Measurements from ENCODE around the gene TGFB1. TPM values are rescaled to one million over a fixed set of nuclear protein-coding genes. Genes with fewer than 3 reads are reported as not detected.
"Not testable (repeated sequence)": the region's sequence is repeated elsewhere in the genome, so short reads cannot be mapped to it uniquely, and the experiment has no call there.

Gene TGFB1
- total RNA-seq, 1 experiment from 2014 or later, result 13.6 TPM

GRCh38 chr19:41302624-41303351, 50.9 kb downstream of the TGFB1 start:
- no peak for DNase-seq (ENCODE audit: low spot score)

DNA sequence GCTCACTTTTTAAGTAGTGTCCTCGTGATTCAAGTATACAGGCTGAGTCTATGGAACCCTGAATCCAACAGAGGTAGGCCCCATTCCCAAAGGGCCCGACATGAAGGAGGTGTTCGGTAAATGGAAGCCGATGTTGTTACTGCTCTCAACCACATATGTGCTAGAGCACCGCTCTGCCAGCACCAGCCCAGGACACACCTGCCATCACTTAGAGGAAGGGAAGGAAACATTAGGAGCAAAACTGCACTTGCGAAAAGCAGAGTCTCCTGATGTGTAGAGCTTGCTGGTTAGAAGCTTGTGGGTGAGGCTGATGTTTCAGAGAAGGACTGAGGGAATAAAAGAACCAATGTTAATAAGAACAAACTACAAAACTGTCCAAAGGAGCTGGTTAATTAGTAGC, 53.2 kb downstream of the TGFB1 start:
- DNase-seq (ENCODE audit: low spot score), result no peak

DNA sequence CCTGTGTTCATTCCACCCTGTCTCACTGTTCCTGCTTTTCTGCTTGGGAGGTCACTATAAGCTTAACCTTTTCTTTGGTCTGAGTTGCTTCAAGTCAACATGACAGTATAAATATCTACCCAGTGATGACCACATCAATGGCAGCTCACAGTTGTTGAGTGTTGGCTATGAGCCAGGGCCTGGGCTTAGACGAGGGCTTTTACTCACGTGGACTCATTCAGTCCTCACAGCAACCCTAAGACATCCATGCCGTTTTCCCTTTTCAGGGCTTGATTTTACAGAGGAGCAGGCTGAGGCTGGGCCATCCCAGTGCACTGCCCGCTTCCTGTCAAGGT, 54.0 kb downstream of the TGFB1 start:
- DNase-seq (ENCODE audit: low spot score), result no peak

GRCh38 chr19:41299046-41299754, 54.5 kb downstream of the TGFB1 start:
- DNase-seq (ENCODE audit: low spot score), result no peak

DNA sequence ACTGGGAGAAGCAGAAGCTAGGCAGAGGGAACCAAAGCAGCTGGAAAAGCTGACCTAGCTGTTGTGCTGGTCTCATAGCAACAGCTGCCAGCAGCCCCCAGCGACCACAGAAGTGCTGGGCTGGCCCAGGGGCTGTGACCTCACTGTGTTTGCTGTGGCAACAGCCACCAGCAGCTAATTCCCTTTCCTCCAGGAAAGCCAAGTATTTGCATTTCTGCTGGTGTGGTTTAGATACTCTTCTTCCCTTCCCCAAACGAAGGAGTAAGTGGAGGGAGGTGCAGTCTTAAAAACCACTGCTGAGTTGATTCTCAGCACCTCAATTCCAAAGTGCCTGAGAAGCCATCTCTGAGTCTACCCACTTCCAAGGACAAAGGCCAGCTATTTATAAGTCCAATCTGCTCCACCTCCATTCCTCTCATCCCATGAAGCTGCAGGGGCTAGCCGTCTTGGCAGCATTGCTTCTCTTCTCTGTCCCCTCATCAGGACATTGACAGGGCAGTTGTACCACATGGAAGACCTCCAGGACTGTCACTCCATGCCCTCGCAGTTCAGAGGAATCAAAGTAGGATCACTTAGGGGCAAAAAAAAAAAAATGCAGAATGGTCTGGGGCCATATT, 55.3 kb downstream of the TGFB1 start:
- DNase-seq (ENCODE audit: low spot score), result no peak

DNA sequence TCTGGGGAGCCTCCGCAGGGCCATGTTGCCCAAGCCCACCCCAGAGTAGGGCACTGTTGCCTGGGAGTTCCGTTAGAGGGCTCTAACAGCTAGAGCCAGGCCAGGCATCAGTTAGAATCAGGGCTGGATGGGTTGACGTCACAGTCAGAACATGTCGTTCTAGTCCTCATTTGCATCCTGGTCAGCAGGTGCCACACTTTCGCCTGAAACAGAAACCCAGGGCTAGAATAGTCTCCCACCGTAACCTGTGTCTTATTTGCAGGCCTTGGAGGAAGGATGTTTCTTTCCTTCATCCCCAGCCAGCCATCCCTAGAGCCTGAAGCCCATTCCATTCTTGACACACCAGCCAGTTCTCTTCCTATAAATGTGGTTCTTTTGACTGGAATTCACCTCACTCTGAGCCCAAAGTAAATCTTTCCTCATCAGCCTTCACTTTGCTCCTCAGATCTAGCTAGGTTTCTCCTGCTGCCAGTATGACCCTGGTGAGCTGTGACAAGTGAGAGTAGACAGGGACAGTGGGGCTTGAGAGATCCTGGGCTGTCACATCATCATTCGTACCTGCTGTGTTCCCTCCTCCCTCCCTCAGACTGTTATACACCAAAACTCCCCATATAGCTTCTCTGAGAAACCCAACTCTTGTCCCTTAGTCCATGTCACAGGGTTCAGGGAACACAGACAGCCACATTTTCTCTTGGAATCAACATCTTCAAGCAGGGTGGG, 55.9 kb downstream of the TGFB1 start:
- DNase-seq (ENCODE audit: low spot score), result no peak

- DNase-seq (ENCODE audit: low spot score), result no peak
These were observed 57.3 kb downstream of the TGFB1 start for GRCh38 chr19:41296433-41296871.

GRCh38 chr19:41295499-41295898, 58.2 kb downstream of the TGFB1 start:
- no peak for DNase-seq (ENCODE audit: low spot score)

DNA sequence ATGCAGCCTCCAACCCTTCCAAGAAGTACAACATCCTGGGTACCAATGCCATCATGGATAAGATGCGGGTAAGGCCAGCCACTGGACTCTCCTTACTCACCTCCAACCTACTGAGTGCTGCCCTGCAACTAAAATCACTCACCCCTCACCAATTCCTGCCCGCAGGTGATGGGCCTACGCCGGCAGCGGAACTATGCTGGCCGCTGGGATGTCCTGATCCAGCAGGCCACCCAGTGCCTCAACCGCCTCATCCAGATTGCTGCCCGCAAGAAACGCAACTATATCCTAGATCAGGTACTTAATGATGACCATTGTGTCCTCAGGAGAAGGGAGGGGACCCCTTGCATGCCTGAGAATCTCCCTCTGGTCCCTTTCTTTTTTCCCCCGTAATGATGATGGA, 59.3 kb downstream of the TGFB1 start:
- DNase-seq (ENCODE audit: low spot score), result no peak

- not testable (repeated sequence) for DNase-seq (ENCODE audit: low spot score)
These were observed 63.9 kb downstream of the TGFB1 start for GRCh38 chr19:41289814-41290213.

GRCh38 chr19:41288673-41289530, 64.8 kb downstream of the TGFB1 start:
- DNase-seq (ENCODE audit: low spot score), result no peak

Other genes with a start within 250 kb of the TGFB1 start
- not detected in 2 replicates for gene CYP2F1, start 239.5 kb downstream of the TGFB1 start, total RNA-seq (2014; rRNA removed; shearing (Covaris generic))
- gene CYP2S1, start 160.7 kb downstream of the TGFB1 start, total RNA-seq (2014; rRNA removed; shearing (Covaris generic)), result 1.4 and 9.2 TPM in 2 replicates
- 418 and 457 TPM in 2 replicates for gene AXL, start 134.7 kb downstream of the TGFB1 start, total RNA-seq (2014; rRNA removed; shearing (Covaris generic))
- 168 and 204 TPM in 2 replicates for gene HNRNPUL1, start 89.5 kb downstream of the TGFB1 start, total RNA-seq (2014; rRNA removed; shearing (Covaris generic))
- gene CCDC97, start 43.8 kb downstream of the TGFB1 start, total RNA-seq (2014; rRNA removed; shearing (Covaris generic)), result 8.3 and 8.9 TPM in 2 replicates
- gene B9D2, start 10.2 kb upstream of the TGFB1 start, total RNA-seq (2014; rRNA removed; shearing (Covaris generic)), result 4.5 and 13.5 TPM in 2 replicates
- 0.98 and 2.1 TPM in 2 replicates for gene TMEM91, start 22.6 kb upstream of the TGFB1 start, total RNA-seq (2014; rRNA removed; shearing (Covaris generic))
- gene EXOSC5, start 43.4 kb upstream of the TGFB1 start, total RNA-seq (2014; rRNA removed; shearing (Covaris generic)), result 33.5 and 36.7 TPM in 2 replicates
- gene BCKDHA, start 43.9 kb upstream of the TGFB1 start, total RNA-seq (2014; rRNA removed; shearing (Covaris generic)), result 34.9 and 45.9 TPM in 2 replicates
- 1.4 and 2.6 TPM in 2 replicates for gene B3GNT8, start 73.5 kb upstream of the TGFB1 start, total RNA-seq (2014; rRNA removed; shearing (Covaris generic))
- 56.3 and 66.1 TPM in 2 replicates for gene DMAC2, start 86.0 kb upstream of the TGFB1 start, total RNA-seq (2014; rRNA removed; shearing (Covaris generic))
- gene ERICH4, start 89.2 kb upstream of the TGFB1 start, total RNA-seq (2014; rRNA removed; shearing (Covaris generic)), result not detected in 2 replicates
- gene CEACAM21, start 222.2 kb upstream of the TGFB1 start, total RNA-seq (2014; rRNA removed; shearing (Covaris generic)), result not detected in 2 replicates